CD8-positive, alpha-beta memory T cell (primary cell): ENCODE measurements around the gene MSL3B.

Experiments used
- CTCF ChIA-PET: fragments of 350-600 bp; sonication (Branson Sonifier 250); formaldehyde crosslinking; loops from one replicate; lab custom pipeline; 2021; ENCODE audit warnings: antibody characterized with exemption; lab: Charles Lee
- POLR2A ChIA-PET: fragments of 350-600 bp; sonication (Branson Sonifier 250); formaldehyde crosslinking; loops from one replicate; lab custom pipeline; 2021; ENCODE audit warnings: antibody characterized with exemption; lab: Charles Lee
- DNase-seq, 5 donors: peaks; one replicate each; pipeline versions ENCODE4 v3.0.0 to v3.0.0-alpha.2; 2020 to 2022; ENCODE audit warnings: mixed read lengths in 1 of 5
- H3K27ac ChIP-seq: one replicate; pipeline ENCODE4 v1.7.0; 2013; ENCODE audit warnings: low read depth, mild to moderate bottlenecking, low read length, moderate library complexity
- H3K27me3 ChIP-seq: 2 replicates; pipeline ENCODE4 v1.7.0; 2013; ENCODE audit warnings: low read length, mild to moderate bottlenecking; ENCODE audit not compliant: insufficient read depth, poor library complexity, severe bottlenecking
- H3K36me3 ChIP-seq: 2 replicates; pipeline ENCODE4 v1.7.0; 2013; ENCODE audit warnings: mild to moderate bottlenecking, low read length, moderate library complexity; ENCODE audit not compliant: insufficient read depth
- H3K4me1 ChIP-seq: 2 replicates; pipeline ENCODE4 v1.7.0; 2013; ENCODE audit warnings: mild to moderate bottlenecking, low read length, moderate library complexity; ENCODE audit not compliant: insufficient read depth
- H3K4me3 ChIP-seq: 2 replicates; pipeline ENCODE4 v1.7.0; 2013; ENCODE audit warnings: mild to moderate bottlenecking, low read length
- H3K9me3 ChIP-seq: 2 replicates; pipeline ENCODE4 v1.7.0; 2013; ENCODE audit warnings: mild to moderate bottlenecking, low read length
- H3K27ac Mint-ChIP-seq, 8 donors: one replicate each; pipeline ENCODE4 v1.8.0; 2020 to 2021; ENCODE audit warnings: mixed read lengths in 8 of 8, mild to moderate bottlenecking in 6 of 8, inconsistent platforms in 3 of 8, moderate library complexity in 3 of 8
- H3K27me3 Mint-ChIP-seq, 2 donors: one replicate each; pipeline ENCODE4 v1.8.0; 2020 to 2021; ENCODE audit warnings: mixed read lengths in 2 of 2, mild to moderate bottlenecking in 1 of 2, moderate library complexity in 1 of 2
- H3K36me3 Mint-ChIP-seq, 3 donors: one replicate each; pipeline ENCODE4 v1.8.0; 2020 to 2021; ENCODE audit warnings: mixed read lengths in 3 of 3, inconsistent platforms in 1 of 3, mild to moderate bottlenecking in 1 of 3
- H3K4me1 Mint-ChIP-seq, 3 donors: one replicate each; pipeline ENCODE4 v1.8.0; 2020 to 2021; ENCODE audit warnings: mixed read lengths in 3 of 3, inconsistent platforms in 1 of 3, mild to moderate bottlenecking in 1 of 3
- H3K4me3 Mint-ChIP-seq, 7 donors: one replicate each; pipeline ENCODE4 v1.8.0; 2020 to 2021; ENCODE audit warnings: mixed read lengths in 7 of 7, mild to moderate bottlenecking in 6 of 7, moderate library complexity in 4 of 7, inconsistent platforms in 2 of 7
- H3K9me3 Mint-ChIP-seq, 5 donors: one replicate each; pipeline ENCODE4 v1.8.0; 2020 to 2022; ENCODE audit warnings: mixed read lengths in 5 of 5, mild to moderate bottlenecking in 3 of 5, moderate library complexity in 2 of 5, inconsistent platforms in 1 of 5

MSL3B gene

GRCh38 chr2:233858331-233858730 is 9.9 kb downstream of the MSL3B start:
- Histone ChIP-seq H3K27me3 (no peaks in the 10 kb centered on the region), H3K9me3 (no peaks in the 10 kb centered on the region), H3K27ac (no peak overlapping the region), H3K4me1 (peaks cover 13% of the 10 kb centered on the region), H3K36me3 (no peaks in the 10 kb centered on the region), H3K4me3 (no peak overlapping the region)
- H3K4me1 Mint-ChIP-seq, result peaks cover 16 to 30% (median 26%) of the 10 kb centered on the region in 3 donors
- H3K4me3 Mint-ChIP-seq, result no peak overlapping the region
- peaks cover 0 to 3% (median 2%) of the 10 kb centered on the region in 5 donors for H3K9me3 Mint-ChIP-seq
- H3K36me3 Mint-ChIP-seq, result peaks cover 0 to 11% (median 1%) of the 10 kb centered on the region in 3 donors
- no peak overlapping the region for H3K27ac Mint-ChIP-seq
- ChIA-PET CTCF (interaction anchor here (0.8 to 2.3 kb wide), 3 partner anchors 13 to 644 kb away, joined by 3 to 12 read pairs (median 5); no protein-coding TSS in a partner anchor), POLR2A (no interaction called here)
- peaks cover 4 to 5% of the 10 kb centered on the region in 2 donors for H3K27me3 Mint-ChIP-seq
- DNase-seq, result no peak

DNA sequence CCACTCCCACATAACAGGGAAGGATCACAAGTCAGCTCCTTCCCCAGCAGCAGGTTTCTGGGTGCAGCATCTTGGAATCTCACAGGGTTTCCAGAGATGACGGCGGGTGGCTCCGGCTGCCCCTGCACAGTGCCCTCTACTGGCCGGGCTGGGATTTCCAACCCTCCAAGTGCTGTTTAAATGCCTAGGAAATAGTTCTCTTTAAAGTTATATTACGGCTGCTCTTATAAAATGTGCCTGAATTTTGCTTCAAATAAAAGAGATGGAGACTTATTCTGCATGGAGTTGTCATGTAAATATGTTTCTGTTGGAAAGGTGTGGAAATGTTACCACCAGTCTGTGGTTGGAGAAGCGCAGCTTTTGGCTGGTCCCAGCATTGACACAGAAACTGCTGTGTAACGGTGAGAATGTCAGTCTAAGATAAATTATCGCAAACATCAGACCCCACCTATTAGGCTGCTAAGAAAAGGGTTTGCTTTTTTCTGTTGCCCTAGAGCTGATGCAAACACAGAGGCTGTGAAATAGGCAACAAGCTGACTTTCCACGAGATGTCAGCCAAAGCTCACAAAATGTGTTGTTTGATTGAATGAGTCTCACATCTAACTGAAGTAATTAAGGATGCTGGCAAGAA is 10.6 kb downstream of the MSL3B start:
- Mint-ChIP-seq H3K27ac (no peak overlapping the region), H3K36me3 (peaks cover 0 to 10% (median 1%) of the 10 kb centered on the region in 3 donors), H3K4me1 (peaks cover 18 to 37% (median 33%) of the 10 kb centered on the region in 3 donors), H3K9me3 (peaks cover 0 to 2% (median 0%) of the 10 kb centered on the region in 5 donors), H3K4me3 (peak overlapping the region in 2 of 7 donors; percentile 11 to 82), H3K27me3 (peaks cover 7 to 10% of the 10 kb centered on the region in 2 donors)
- Histone ChIP-seq H3K27me3 (no peaks in the 10 kb centered on the region), H3K36me3 (no peaks in the 10 kb centered on the region), H3K4me3 (no peak overlapping the region), H3K4me1 (peaks cover 13% of the 10 kb centered on the region), H3K27ac (no peak overlapping the region), H3K9me3 (no peaks in the 10 kb centered on the region)
- CTCF ChIA-PET, result interaction anchor here (0.8 to 2.3 kb wide), 4 partner anchors 10 to 644 kb away, joined by 3 to 12 read pairs (median 4); no protein-coding TSS in a partner anchor
- POLR2A ChIA-PET, result no interaction called here
- DNase-seq, result peak; percentile 24 to 62 (median 33)

DNA sequence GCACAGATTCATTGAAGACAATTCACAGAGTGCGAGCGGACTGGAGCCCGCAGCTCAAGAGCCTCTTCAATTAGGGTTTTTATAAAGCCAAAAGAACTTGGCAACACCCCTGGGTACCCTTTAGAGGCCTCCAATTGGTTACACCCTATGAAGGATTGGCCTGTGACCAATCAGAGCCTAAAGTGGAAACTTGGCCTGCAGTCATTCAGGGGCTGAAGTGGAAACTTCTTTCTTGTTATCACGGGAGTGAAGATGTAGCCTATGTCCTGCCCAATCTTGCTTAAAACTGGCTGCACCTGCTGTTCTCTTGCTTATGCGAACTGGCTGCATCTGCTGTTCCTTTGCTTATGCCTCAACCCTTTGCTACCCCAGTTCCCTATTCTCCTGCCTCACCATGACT is 12.0 kb downstream of the MSL3B start:
- Histone ChIP-seq H3K27ac (no peak overlapping the region), H3K9me3 (no peaks in the 10 kb centered on the region), H3K36me3 (no peaks in the 10 kb centered on the region), H3K4me1 (peaks cover 13% of the 10 kb centered on the region), H3K27me3 (no peaks in the 10 kb centered on the region), H3K4me3 (no peak overlapping the region)
- Mint-ChIP-seq H3K27ac (peak overlapping the region in 1 of 8 donors; percentile 50), H3K36me3 (peaks cover 0 to 1% (median 0%) of the 10 kb centered on the region in 3 donors), H3K27me3 (peaks cover 8 to 19% of the 10 kb centered on the region in 2 donors), H3K4me3 (peak overlapping the region in 3 of 7 donors; percentile 57 to 95 (median 74)), H3K9me3 (no peaks in the 10 kb centered on the region), H3K4me1 (peaks cover 18 to 46% (median 39%) of the 10 kb centered on the region in 3 donors)
- no peak for DNase-seq
- ChIA-PET CTCF (interaction anchor here (2.3 kb wide), 1 partner anchor 12 kb away, joined by 12 read pairs; no protein-coding TSS in a partner anchor), POLR2A (no interaction called here)

DNA sequence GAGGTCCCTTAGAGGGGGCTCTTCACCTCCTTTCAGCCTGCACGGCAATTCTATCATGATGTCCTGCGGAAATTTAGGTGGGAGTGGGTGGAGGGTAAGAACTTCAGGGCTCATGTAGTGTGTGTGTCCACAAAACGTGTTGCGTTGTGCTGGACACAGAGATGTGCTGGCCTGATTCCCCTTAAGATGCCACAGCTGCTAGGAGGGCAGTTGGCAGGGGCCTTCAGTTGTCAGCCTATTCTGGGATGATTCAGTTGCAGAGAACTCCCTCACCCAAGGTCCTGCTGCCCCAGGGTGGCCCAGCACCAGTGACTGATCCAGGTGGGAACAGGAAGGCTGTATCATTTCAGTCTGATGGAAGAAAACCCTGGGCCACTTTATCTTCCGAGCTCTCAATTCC is 12.8 kb downstream of the MSL3B start:
- Mint-ChIP-seq H3K4me3 (peak overlapping the region; percentile 30 to 97 (median 92)), H3K36me3 (peaks cover 0 to 1% (median 0%) of the 10 kb centered on the region in 3 donors), H3K9me3 (no peaks in the 10 kb centered on the region), H3K27ac (peak overlapping the region in 1 of 8 donors; percentile 50), H3K27me3 (peaks cover 7 to 19% of the 10 kb centered on the region in 2 donors), H3K4me1 (peaks cover 18 to 46% (median 39%) of the 10 kb centered on the region in 3 donors)
- ChIA-PET POLR2A (no interaction called here), CTCF (interaction anchor here (1.0 kb wide), 1 partner anchor 10 kb away, joined by 4 read pairs; no protein-coding TSS in a partner anchor)
- no peaks in the 10 kb centered on the region for H3K36me3 ChIP-seq
- peaks cover 13% of the 10 kb centered on the region for H3K4me1 ChIP-seq
- peak overlapping the region; percentile 36 for H3K27ac ChIP-seq
- H3K4me3 ChIP-seq, result peak overlapping the region; percentile 57
- no peaks in the 10 kb centered on the region for H3K27me3 ChIP-seq
- H3K9me3 ChIP-seq, result no peaks in the 10 kb centered on the region
- no peak for DNase-seq

DNA sequence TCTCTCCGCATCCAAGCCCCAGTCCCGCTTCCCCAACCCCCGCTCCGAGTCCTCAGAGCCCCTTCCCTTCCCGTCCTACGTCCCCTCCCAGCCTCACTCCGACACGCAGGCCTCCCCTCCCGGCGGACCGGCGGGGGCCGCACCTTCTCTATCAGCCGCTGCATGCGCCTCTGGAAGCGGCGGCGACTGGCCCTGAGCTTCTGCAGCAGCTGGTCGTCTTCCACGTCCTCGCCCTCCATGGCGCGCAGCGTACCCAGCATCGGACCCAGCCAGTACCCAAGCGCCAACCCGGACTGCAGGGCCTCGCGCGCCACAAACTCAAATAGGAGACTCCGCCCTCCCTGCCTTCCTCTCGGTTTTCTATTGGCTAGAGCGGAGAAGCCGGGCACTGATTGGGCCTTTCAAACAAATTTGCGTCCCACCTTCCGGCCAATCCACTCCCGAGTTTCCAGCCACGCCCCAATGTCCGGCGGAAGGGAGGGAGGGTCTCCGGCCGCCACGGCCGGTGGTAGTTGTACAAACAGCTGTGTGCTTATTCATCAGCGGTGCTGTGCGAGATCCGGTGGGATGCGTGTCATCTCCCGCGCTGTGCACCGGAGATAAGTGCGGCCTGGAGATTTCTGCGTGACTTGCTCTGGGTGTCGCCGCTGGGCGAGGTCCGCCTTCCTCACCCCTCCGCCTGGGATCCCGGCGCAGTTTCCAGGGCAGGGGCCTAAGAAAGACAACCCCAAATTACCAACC is 13.8 kb downstream of the MSL3B start, which contains the start of gene HJURP:
Gene HJURP (minus strand): TSS at position 295 of the 741 bp plus-strand sequence. CDS start 35 bp downstream, at position 260.
- Mint-ChIP-seq H3K9me3 (no peaks in the 10 kb centered on the region), H3K27ac (peak within 1 kb of the TSS; percentile 21 to 91 (median 60)), H3K4me3 (peak within 1 kb of the TSS; percentile 74 to 97 (median 93)), H3K27me3 (peaks cover 8 to 19% of the 10 kb centered on the region in 2 donors), H3K4me1 (peaks cover 18 to 46% (median 39%) of the 10 kb centered on the region in 3 donors), H3K36me3 (peaks cover 0 to 1% (median 0%) of the 10 kb centered on the region in 3 donors)
- ChIA-PET CTCF (interaction anchor here (1.0 kb wide), 1 partner anchor 11 kb away, joined by 4 read pairs; no protein-coding TSS in a partner anchor), POLR2A (no interaction called here)
- H3K27ac ChIP-seq, result peak within 1 kb of the TSS; percentile 58
- peaks cover 13% of the 10 kb centered on the region for H3K4me1 ChIP-seq
- DNase-seq, result peak; percentile 84 to 91 (median 86)
- H3K36me3 ChIP-seq, result no peaks in the 10 kb centered on the region
- no peaks in the 10 kb centered on the region for H3K27me3 ChIP-seq
- no peaks in the 10 kb centered on the region for H3K9me3 ChIP-seq
- peak within 1 kb of the TSS; percentile 57 for H3K4me3 ChIP-seq

- Histone ChIP-seq H3K9me3 (no peaks in the 10 kb centered on the region), H3K4me1 (peaks cover 13% of the 10 kb centered on the region), H3K27ac (peak overlapping the region; percentile 58), H3K36me3 (no peaks in the 10 kb centered on the region), H3K4me3 (peak overlapping the region; percentile 57), H3K27me3 (no peaks in the 10 kb centered on the region)
- H3K4me1 Mint-ChIP-seq, result peaks cover 18 to 46% (median 39%) of the 10 kb centered on the region in 3 donors
- peaks cover 0 to 1% (median 0%) of the 10 kb centered on the region in 3 donors for H3K36me3 Mint-ChIP-seq
- H3K4me3 Mint-ChIP-seq, result peak overlapping the region; percentile 74 to 97 (median 93)
- DNase-seq, result no peak
- ChIA-PET CTCF (no interaction called here), POLR2A (no interaction called here)
- peaks cover 8 to 19% of the 10 kb centered on the region in 2 donors for H3K27me3 Mint-ChIP-seq
- H3K27ac Mint-ChIP-seq, result peak overlapping the region in 3 of 8 donors; percentile 21 to 46 (median 27)
- H3K9me3 Mint-ChIP-seq, result no peaks in the 10 kb centered on the region
Measured at GRCh38 chr2:233853883-233854240, 14.3 kb downstream of the MSL3B start.

DNA sequence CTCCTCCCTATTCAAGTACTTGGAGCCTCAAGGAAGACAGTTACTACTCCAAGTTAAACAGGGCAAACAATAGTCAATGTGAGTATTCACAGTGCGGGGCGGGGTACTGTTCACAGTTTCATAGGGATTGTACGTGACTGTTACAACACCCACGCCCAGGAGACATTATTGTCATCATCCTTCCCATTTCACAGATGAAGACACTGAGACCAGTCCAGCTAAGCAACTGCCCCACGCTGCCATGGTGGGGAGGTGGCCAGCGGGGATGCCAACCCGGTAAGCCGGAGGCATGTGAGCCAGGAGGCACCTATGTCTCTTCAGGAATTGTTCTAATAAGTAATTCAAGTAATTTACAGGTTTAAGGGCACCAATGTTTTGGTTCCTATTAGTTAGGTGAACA is 14.8 kb downstream of the MSL3B start:
- H3K4me3 ChIP-seq, result peak overlapping the region; percentile 57
- ChIA-PET POLR2A (no interaction called here), CTCF (no interaction called here)
- H3K36me3 Mint-ChIP-seq, result peaks cover 0 to 1% (median 0%) of the 10 kb centered on the region in 3 donors
- H3K36me3 ChIP-seq, result no peaks in the 10 kb centered on the region
- H3K27me3 ChIP-seq, result no peaks in the 10 kb centered on the region
- no peaks in the 10 kb centered on the region for H3K9me3 ChIP-seq
- peaks cover 8 to 19% of the 10 kb centered on the region in 2 donors for H3K27me3 Mint-ChIP-seq
- no peaks in the 10 kb centered on the region for H3K9me3 Mint-ChIP-seq
- H3K4me3 Mint-ChIP-seq, result peak overlapping the region; percentile 74 to 97 (median 93)
- H3K27ac Mint-ChIP-seq, result peak overlapping the region in 3 of 8 donors; percentile 11 to 46 (median 33)
- H3K4me1 Mint-ChIP-seq, result peaks cover 18 to 46% (median 39%) of the 10 kb centered on the region in 3 donors
- peak overlapping the region; percentile 58 for H3K27ac ChIP-seq
- peaks cover 13% of the 10 kb centered on the region for H3K4me1 ChIP-seq
- no peak for DNase-seq
